Activated CD4-positive, alpha-beta memory T cell treated with anti-CD3 and anti-CD28 coated beads for 36 hours (primary cell): ENCODE results near the gene FCRLB. TPM values are rescaled to one million over a fixed set of nuclear protein-coding genes. Genes with fewer than 3 reads are reported as not detected.
"Not testable (repeated sequence)": the region's sequence is repeated elsewhere in the genome, so short reads cannot be mapped to it uniquely, and the experiment has no call there.

ENCODE experiments used
- CTCF ChIA-PET: fragments of 350-600 bp; sonication (Branson Sonifier 250); formaldehyde crosslinking; loops from one replicate; lab custom pipeline; 2021; ENCODE audit warnings: antibody characterized with exemption, inconsistent platforms; lab: Charles Lee
- POLR2A ChIA-PET: fragments of 350-600 bp; sonication (Branson Sonifier 250); formaldehyde crosslinking; loops from one replicate; lab custom pipeline; 2021; ENCODE audit warnings: antibody characterized with exemption; lab: Charles Lee
- DNase-seq: peaks from one replicate; pipeline ENCODE4 v3.0.0-alpha.2; 2020
- H3K27ac Mint-ChIP-seq: one replicate; pipeline ENCODE4 v1.8.0; 2021; ENCODE audit warnings: mixed read lengths
- H3K27me3 Mint-ChIP-seq: one replicate; pipeline ENCODE4 v1.8.0; 2021; ENCODE audit warnings: mixed read lengths
- H3K36me3 Mint-ChIP-seq: one replicate; pipeline ENCODE4 v1.8.0; 2021; ENCODE audit warnings: mixed read lengths
- H3K4me1 Mint-ChIP-seq: one replicate; pipeline ENCODE4 v1.8.0; 2021; ENCODE audit warnings: low read depth, mixed read lengths
- H3K4me3 Mint-ChIP-seq: one replicate; pipeline ENCODE4 v1.8.0; 2021; ENCODE audit warnings: mild to moderate bottlenecking, mixed read lengths
- H3K9me3 Mint-ChIP-seq: one replicate; pipeline ENCODE4 v1.8.0; 2021; ENCODE audit warnings: mixed read lengths
- intact Hi-C: fragments of 100-400 bp; cut with micrococcal nuclease; formaldehyde crosslinking; loops from one replicate; pipeline ENCODE4 v1.15.1; 2023
- total RNA-seq, 2 experiments: library from RNA; stranded (reverse); gene quantifications; one replicate each; pipeline ENCODE4 v1.2.3, GENCODE V29; 2021

FCRLB gene
- total RNA-seq, 2 experiments from 2014 or later, result not detected

GRCh38 chr1:161698302-161698701 lies 23.0 kb upstream of the FCRLB start:
- H3K9me3 Mint-ChIP-seq, POLR2A ChIA-PET, intact Hi-C loops: not testable (repeated sequence)

GRCh38 chr1:161702250-161702649 lies 19.1 kb upstream of the FCRLB start:
- ChIA-PET POLR2A (no interaction called here), CTCF (no interaction called here)
- H3K36me3 Mint-ChIP-seq, result no peaks in the 10 kb centered on the region
- intact Hi-C loops, result no loop called here
- H3K27ac Mint-ChIP-seq, result no peak overlapping the region
- no peak overlapping the region for H3K4me3 Mint-ChIP-seq
- H3K27me3 Mint-ChIP-seq, result peaks cover 7% of the 10 kb centered on the region
- no peaks in the 10 kb centered on the region for H3K9me3 Mint-ChIP-seq
- DNase-seq, result no peak
- no peaks in the 10 kb centered on the region for H3K4me1 Mint-ChIP-seq

More at GRCh38 chr1:161698302-161698701, 23.0 kb upstream of the FCRLB start:
- H3K4me3 Mint-ChIP-seq, DNase-seq, CTCF ChIA-PET, H3K36me3 Mint-ChIP-seq, H3K4me1 Mint-ChIP-seq, H3K27ac Mint-ChIP-seq: not testable (repeated sequence)
- peaks cover 15% of the 10 kb centered on the region for H3K27me3 Mint-ChIP-seq

GRCh38 chr1:161705537-161705936 lies 15.8 kb upstream of the FCRLB start:
- intact Hi-C loops, result no loop called here
- Mint-ChIP-seq H3K4me1 (no peaks in the 10 kb centered on the region), H3K4me3 (no peak overlapping the region), H3K27me3 (peaks cover 5% of the 10 kb centered on the region), H3K27ac (no peak overlapping the region), H3K9me3 (no peaks in the 10 kb centered on the region), H3K36me3 (no peaks in the 10 kb centered on the region)
- ChIA-PET POLR2A (no interaction called here), CTCF (no interaction called here)
- no peak for DNase-seq

- CTCF ChIA-PET, result interaction anchor here (0.6 kb wide), 1 partner anchor 9 kb away, joined by 3 read pairs; no protein-coding TSS in a partner anchor
- intact Hi-C loops, result loop anchor here (2.0 kb wide), 1 partner anchor 21 kb away; no protein-coding TSS in a partner anchor
- POLR2A ChIA-PET, result no interaction called here
- no peak overlapping the region for H3K27ac Mint-ChIP-seq
- H3K4me3 Mint-ChIP-seq, result no peak overlapping the region
- no peaks in the 10 kb centered on the region for H3K36me3 Mint-ChIP-seq
- H3K27me3 Mint-ChIP-seq, result peaks cover 5% of the 10 kb centered on the region
- no peaks in the 10 kb centered on the region for H3K4me1 Mint-ChIP-seq
- DNase-seq, result no peak
- no peaks in the 10 kb centered on the region for H3K9me3 Mint-ChIP-seq
These were observed 15.2 kb upstream of the FCRLB start for GRCh38 chr1:161706113-161706481.

- DNase-seq, result no peak
- Mint-ChIP-seq H3K27ac (no peak within 1 kb of the TSS), H3K4me3 (no peak within 1 kb of the TSS), H3K27me3 (peaks cover 5% of the 10 kb centered on the region), H3K36me3 (no peaks in the 10 kb centered on the region), H3K4me1 (no peaks in the 10 kb centered on the region), H3K9me3 (no peaks in the 10 kb centered on the region)
- intact Hi-C loops, result loop anchor here (2.0 kb wide), 1 partner anchor 20 kb away; no protein-coding TSS in a partner anchor
- CTCF ChIA-PET, result interaction anchor here (0.6 to 1.1 kb wide), 2 partner anchors 8 to 27 kb away, joined by 3 read pairs; no protein-coding TSS in a partner anchor
- POLR2A ChIA-PET, result interaction anchor here (1.4 kb wide), 1 partner anchor 24 kb away, joined by 3 read pairs; no protein-coding TSS in a partner anchor
These were observed 14.6 kb upstream of the FCRLB start, which contains the start of gene FCRLA for GRCh38 chr1:161706482-161707347. Gene FCRLA (plus strand): TSS chr1:161707229. CDS start chr1:161707265, 36 bp downstream.

- no peak for DNase-seq
- Mint-ChIP-seq H3K27me3 (peaks cover 5% of the 10 kb centered on the region), H3K4me1 (no peaks in the 10 kb centered on the region), H3K27ac (no peak overlapping the region), H3K4me3 (no peak overlapping the region), H3K9me3 (no peaks in the 10 kb centered on the region), H3K36me3 (no peaks in the 10 kb centered on the region)
- intact Hi-C loops, result loop anchor here (2.0 kb wide), 1 partner anchor 19 kb away; no protein-coding TSS in a partner anchor
- CTCF ChIA-PET, result interaction anchor here (0.6 to 1.2 kb wide), 4 partner anchors 18 to 1164 kb away, joined by 3 to 4 read pairs (median 3); no protein-coding TSS in a partner anchor
- POLR2A ChIA-PET, result interaction anchor here (1.4 kb wide), 1 partner anchor 23 kb away, joined by 3 read pairs; no protein-coding TSS in a partner anchor
These were observed 13.8 kb upstream of the FCRLB start for GRCh38 chr1:161707503-161707902.

- no peak overlapping the region for H3K4me3 Mint-ChIP-seq
- DNase-seq, result no peak
- H3K27ac Mint-ChIP-seq, result no peak overlapping the region
- ChIA-PET CTCF (no interaction called here), POLR2A (no interaction called here)
- intact Hi-C loops, result no loop called here
- H3K36me3 Mint-ChIP-seq, result no peaks in the 10 kb centered on the region
- peaks cover 5% of the 10 kb centered on the region for H3K27me3 Mint-ChIP-seq
- H3K4me1 Mint-ChIP-seq, result no peaks in the 10 kb centered on the region
- no peaks in the 10 kb centered on the region for H3K9me3 Mint-ChIP-seq
These were observed 12.0 kb upstream of the FCRLB start for GRCh38 chr1:161709373-161709772.

GRCh38 chr1:161710560-161710959 lies 10.8 kb upstream of the FCRLB start:
- no peak overlapping the region for H3K4me3 Mint-ChIP-seq
- intact Hi-C loops, result no loop called here
- no peaks in the 10 kb centered on the region for H3K9me3 Mint-ChIP-seq
- ChIA-PET POLR2A (no interaction called here), CTCF (interaction anchor here (0.9 kb wide), 1 partner anchor 31 kb away, joined by 3 read pairs; no protein-coding TSS in a partner anchor)
- peaks cover 5% of the 10 kb centered on the region for H3K27me3 Mint-ChIP-seq
- no peaks in the 10 kb centered on the region for H3K4me1 Mint-ChIP-seq
- no peaks in the 10 kb centered on the region for H3K36me3 Mint-ChIP-seq
- H3K27ac Mint-ChIP-seq, result no peak overlapping the region
- no peak for DNase-seq

- no peak for DNase-seq
- intact Hi-C loops, result no loop called here
- Mint-ChIP-seq H3K27ac (peak overlapping the region; percentile 59), H3K4me3 (no peak overlapping the region), H3K27me3 (peaks cover 8% of the 10 kb centered on the region), H3K36me3 (no peaks in the 10 kb centered on the region), H3K9me3 (no peaks in the 10 kb centered on the region), H3K4me1 (peaks cover 17% of the 10 kb centered on the region)
- CTCF ChIA-PET, result no interaction called here
- POLR2A ChIA-PET, result no interaction called here
These were observed 2.6 kb upstream of the FCRLB start for GRCh38 chr1:161718559-161719324.

- intact Hi-C loops, result no loop called here
- H3K4me1 Mint-ChIP-seq, result peaks cover 17% of the 10 kb centered on the region
- CTCF ChIA-PET, result no interaction called here
These were observed 2.1 kb upstream of the FCRLB start for GRCh38 chr1:161719325-161719611.

GRCh38 chr1:161720422-161720821 lies 922 bp upstream of the FCRLB start:
- no peak overlapping the region for H3K4me3 Mint-ChIP-seq
- intact Hi-C loops, result no loop called here
- ChIA-PET CTCF (no interaction called here), POLR2A (no interaction called here)
- H3K4me1 Mint-ChIP-seq, result peaks cover 18% of the 10 kb centered on the region
- no peak overlapping the region for H3K27ac Mint-ChIP-seq
- no peaks in the 10 kb centered on the region for H3K36me3 Mint-ChIP-seq
- H3K9me3 Mint-ChIP-seq, result no peaks in the 10 kb centered on the region
- no peak for DNase-seq
- H3K27me3 Mint-ChIP-seq, result peaks cover 15% of the 10 kb centered on the region

More at GRCh38 chr1:161719325-161719611, 2.1 kb upstream of the FCRLB start:
- POLR2A ChIA-PET, result no interaction called here
- H3K27me3 Mint-ChIP-seq, result peaks cover 9% of the 10 kb centered on the region
- H3K27ac Mint-ChIP-seq, result no peak overlapping the region
- DNase-seq, result no peak
- no peaks in the 10 kb centered on the region for H3K9me3 Mint-ChIP-seq
- no peaks in the 10 kb centered on the region for H3K36me3 Mint-ChIP-seq
- H3K4me3 Mint-ChIP-seq, result no peak overlapping the region
